Testis (tissue), 2 donors: ENCODE data around the gene KRT17.
"Not testable (repeated sequence)": the region's sequence is repeated elsewhere in the genome, so short reads cannot be mapped to it uniquely, and the experiment has no call there.

Experiments
- POLR2A ChIP-seq: fragments of 450-650 bp; IDR thresholded peaks from one replicate; pipeline ENCODE4 v1.6.1; 2017; ENCODE audit warnings: antibody characterized with exemption, mild to moderate bottlenecking, moderate library complexity
- TF ChIP-seq, protein P1 (sequence below), 3 experiments: fragments of 450-650 bp in 2 of 3; fragments of 200-600 bp in 1 of 3; sonication (generic) in 1 of 3; IDR thresholded peaks; one replicate each; pipeline ENCODE4 v1.5.1; 2016 to 2019; ENCODE audit warnings: antibody characterized with exemption in 3 of 3, mild to moderate bottlenecking in 2 of 3, moderate library complexity in 1 of 3

DNA sequence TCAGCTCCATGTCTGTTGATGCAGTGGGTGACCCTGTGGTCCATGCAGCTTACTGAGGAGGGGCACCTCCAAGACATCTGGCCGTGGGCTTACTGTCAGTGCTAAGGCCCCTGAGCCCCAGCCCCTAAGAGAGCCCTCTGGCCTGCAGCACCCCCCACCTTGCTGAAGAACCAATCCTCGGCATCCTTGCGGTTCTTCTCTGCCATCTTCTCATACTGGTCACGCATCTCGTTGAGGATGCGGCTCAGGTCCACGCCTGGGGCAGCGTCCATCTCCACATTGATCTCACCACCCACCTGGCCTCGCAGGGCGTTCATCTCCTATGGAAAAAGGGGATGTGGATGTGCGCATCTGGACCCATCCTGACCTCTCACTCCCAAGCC, 2.9 kb downstream of the KRT17 start:
- TF ChIP-seq, protein P1, sequence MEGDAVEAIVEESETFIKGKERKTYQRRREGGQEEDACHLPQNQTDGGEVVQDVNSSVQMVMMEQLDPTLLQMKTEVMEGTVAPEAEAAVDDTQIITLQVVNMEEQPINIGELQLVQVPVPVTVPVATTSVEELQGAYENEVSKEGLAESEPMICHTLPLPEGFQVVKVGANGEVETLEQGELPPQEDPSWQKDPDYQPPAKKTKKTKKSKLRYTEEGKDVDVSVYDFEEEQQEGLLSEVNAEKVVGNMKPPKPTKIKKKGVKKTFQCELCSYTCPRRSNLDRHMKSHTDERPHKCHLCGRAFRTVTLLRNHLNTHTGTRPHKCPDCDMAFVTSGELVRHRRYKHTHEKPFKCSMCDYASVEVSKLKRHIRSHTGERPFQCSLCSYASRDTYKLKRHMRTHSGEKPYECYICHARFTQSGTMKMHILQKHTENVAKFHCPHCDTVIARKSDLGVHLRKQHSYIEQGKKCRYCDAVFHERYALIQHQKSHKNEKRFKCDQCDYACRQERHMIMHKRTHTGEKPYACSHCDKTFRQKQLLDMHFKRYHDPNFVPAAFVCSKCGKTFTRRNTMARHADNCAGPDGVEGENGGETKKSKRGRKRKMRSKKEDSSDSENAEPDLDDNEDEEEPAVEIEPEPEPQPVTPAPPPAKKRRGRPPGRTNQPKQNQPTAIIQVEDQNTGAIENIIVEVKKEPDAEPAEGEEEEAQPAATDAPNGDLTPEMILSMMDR (IDR thresholded peaks at IDR 0.05) = not testable (repeated sequence)
- not testable (repeated sequence) for TF ChIP-seq POLR2A
